HFFc6 (cell line): ENCODE results near the gene MESP2. TPM values are rescaled to one million over a fixed set of nuclear protein-coding genes. Genes with fewer than 3 reads are reported as not detected.

ENCODE experiments used
- DNase-seq: peaks from one replicate; pipeline ENCODE4 v3.0.0-alpha.2; 2018
- H3K27ac Mint-ChIP-seq: 2 replicates; pipeline ENCODE4 v1.8.0; 2020; ENCODE audit warnings: mild to moderate bottlenecking, mixed read lengths
- H3K27me3 Mint-ChIP-seq: 2 replicates; pipeline ENCODE4 v1.8.0; 2021; ENCODE audit warnings: mild to moderate bottlenecking, moderate library complexity, mixed read lengths; ENCODE audit not compliant: insufficient read depth
- H3K36me3 Mint-ChIP-seq: 2 replicates; pipeline ENCODE4 v1.8.0; 2021; ENCODE audit warnings: low read depth, mixed read lengths
- H3K4me1 Mint-ChIP-seq: 2 replicates; pipeline ENCODE4 v1.8.0; 2020; ENCODE audit warnings: low read depth, mixed read lengths
- H3K4me3 Mint-ChIP-seq: 2 replicates; pipeline ENCODE4 v1.8.0; 2020; ENCODE audit warnings: mild to moderate bottlenecking, moderate library complexity, mixed read lengths
- H3K9me3 Mint-ChIP-seq: 2 replicates; pipeline ENCODE4 v1.8.0; 2020; ENCODE audit warnings: mild to moderate bottlenecking, mixed read lengths
- total RNA-seq, 6 experiments: library from RNA; stranded (reverse); fragmentation: NEBNext Ultra II Directional; extraction: Animal tissue kit (Norgen Biotek cat#: 25700); gene quantifications; 2 replicates in 1 of 6; 3 replicates in 5 of 6; pipeline ENCODE4 v1.2.3, GENCODE V29; 2021
- TF ChIP-seq, protein P1 (sequence below): fragments of 200-600 bp; sonication (generic); IDR thresholded peaks from 2 replicates; pipeline ENCODE4 v1.5.0; 2021; ENCODE audit warnings: antibody characterized with exemption, mild to moderate bottlenecking

MESP2 gene
- total RNA-seq, 6 experiments from 2014 or later, result 0.19 to 0.26 (median 0.21) TPM; not detected in 3

DNA sequence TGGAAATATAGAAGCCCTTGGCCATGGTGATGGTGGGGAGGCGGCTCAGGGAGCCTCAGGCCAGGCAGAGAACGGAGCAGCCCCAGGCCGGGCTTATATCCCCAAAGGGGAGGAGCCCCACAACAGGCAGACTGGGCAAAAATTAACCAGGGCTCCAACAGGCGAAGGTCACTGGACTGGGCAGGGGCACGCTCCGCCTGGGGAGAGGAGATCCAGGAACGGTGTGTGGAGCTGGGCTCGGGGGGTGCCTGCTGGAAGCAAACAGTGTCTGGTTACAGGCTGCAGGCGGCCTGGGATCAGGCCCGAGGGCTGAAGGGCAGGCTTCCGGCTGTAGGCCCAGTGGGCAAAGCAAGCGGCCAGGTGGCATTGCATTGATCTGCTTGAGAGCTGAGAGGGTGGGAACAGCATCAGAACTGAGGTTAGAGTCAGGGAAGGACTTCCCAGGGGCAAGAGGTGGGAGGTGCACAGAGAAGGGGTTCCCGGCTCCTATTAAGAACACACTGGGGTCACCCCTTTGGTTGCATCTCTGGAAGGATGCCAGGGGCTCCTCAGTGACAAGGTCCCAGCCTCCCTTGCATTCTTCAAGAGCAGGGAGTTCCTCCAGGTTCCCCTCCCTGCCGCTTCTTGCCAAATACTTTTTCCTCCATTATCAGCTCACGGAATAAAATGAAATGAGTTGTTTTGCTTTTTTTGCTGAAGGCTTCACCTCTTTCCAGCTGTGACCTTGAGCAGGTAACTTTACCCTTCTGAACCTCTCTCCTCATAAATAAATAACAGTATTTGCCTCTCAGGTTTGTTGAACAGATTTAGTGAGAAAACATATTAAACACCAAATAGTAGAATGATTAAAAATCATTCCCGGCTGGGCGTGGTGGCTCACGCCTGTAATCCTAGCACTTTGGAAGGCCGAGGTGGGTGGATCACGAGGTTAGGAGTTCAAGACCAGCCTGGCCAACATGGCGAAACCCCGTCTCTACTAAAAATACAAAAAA lies 30.7 kb downstream of the MESP2 start:
- DNase-seq, result no peak
- Mint-ChIP-seq H3K9me3 (no peaks in the 10 kb centered on the region), H3K4me3 (no peak overlapping the region), H3K36me3 (peaks cover 26% of the 10 kb centered on the region), H3K27ac (peak overlapping the region; percentile 24), H3K27me3 (no peaks in the 10 kb centered on the region; the same call in none of the 2 replicates), H3K4me1 (peaks cover 47% of the 10 kb centered on the region)
- TF ChIP-seq, protein P1, sequence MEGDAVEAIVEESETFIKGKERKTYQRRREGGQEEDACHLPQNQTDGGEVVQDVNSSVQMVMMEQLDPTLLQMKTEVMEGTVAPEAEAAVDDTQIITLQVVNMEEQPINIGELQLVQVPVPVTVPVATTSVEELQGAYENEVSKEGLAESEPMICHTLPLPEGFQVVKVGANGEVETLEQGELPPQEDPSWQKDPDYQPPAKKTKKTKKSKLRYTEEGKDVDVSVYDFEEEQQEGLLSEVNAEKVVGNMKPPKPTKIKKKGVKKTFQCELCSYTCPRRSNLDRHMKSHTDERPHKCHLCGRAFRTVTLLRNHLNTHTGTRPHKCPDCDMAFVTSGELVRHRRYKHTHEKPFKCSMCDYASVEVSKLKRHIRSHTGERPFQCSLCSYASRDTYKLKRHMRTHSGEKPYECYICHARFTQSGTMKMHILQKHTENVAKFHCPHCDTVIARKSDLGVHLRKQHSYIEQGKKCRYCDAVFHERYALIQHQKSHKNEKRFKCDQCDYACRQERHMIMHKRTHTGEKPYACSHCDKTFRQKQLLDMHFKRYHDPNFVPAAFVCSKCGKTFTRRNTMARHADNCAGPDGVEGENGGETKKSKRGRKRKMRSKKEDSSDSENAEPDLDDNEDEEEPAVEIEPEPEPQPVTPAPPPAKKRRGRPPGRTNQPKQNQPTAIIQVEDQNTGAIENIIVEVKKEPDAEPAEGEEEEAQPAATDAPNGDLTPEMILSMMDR, result no peak

DNA sequence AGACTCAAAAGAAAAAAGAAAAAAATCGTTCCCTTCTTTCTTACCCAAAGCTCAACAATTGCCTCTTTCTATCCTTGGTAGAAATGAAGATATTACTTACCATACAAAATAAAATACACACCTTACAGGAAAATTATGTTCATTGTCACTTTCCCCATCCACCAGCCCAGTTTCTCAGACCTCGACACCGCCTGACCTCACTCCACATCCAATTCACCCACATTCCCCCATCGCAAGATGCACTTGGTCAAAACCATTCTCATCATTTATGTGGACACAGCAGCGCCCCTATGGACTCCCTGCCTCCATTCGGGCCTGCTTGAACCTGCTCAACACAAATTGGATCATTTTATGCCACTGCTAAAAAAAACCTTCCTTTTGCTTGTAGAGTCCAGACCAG lies 31.6 kb downstream of the MESP2 start:
- TF ChIP-seq, protein P1, result no peak
- DNase-seq, result no peak
- H3K9me3 Mint-ChIP-seq, result no peaks in the 10 kb centered on the region
- peak overlapping the region; percentile 24 for H3K27ac Mint-ChIP-seq
- no peak overlapping the region for H3K4me3 Mint-ChIP-seq
- H3K36me3 Mint-ChIP-seq, result peaks cover 28% of the 10 kb centered on the region
- peaks cover 56% of the 10 kb centered on the region for H3K4me1 Mint-ChIP-seq
- no peaks in the 10 kb centered on the region; the same call in none of the 2 replicates for H3K27me3 Mint-ChIP-seq

GRCh38 chr15:89808160-89808870 lies 32.2 kb downstream of the MESP2 start:
- peak overlapping the region; percentile 24 for H3K27ac Mint-ChIP-seq
- no peak for DNase-seq

DNA sequence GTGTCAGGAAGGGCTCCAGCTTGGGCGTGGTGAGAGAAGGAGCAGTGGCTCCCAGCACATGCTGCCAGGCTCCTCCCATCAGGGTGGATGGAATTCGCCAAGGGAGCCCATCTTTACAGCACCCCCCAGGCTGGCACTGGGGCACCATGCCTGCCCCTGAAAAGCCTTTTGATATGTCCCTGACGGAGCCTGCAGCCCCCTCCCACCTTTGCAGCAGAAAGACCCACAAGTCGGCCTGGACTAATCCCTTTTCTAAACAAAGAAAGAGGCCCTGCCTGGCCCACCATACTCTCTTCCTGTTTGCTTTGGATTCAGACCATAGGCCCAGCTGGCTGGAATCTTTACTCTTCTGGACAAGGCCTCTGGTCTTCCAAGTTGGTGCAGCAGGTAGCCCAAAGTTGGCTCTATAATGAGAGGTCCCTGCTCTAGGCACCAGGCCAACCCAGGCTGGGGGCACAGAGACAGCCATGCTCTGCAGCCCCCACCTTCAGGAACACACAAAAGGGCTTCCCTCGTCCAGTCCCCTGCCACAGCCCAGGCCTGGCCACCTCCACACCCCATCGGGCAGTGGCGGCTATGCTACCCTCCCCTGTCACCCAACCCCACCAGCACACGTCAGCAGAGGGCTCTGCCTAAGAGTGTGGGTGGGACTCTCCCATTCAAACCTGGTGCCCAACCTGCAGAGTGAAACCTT lies 33.1 kb downstream of the MESP2 start:
- DNase-seq, result no peak
- TF ChIP-seq, protein P1, result no peak
- H3K27ac Mint-ChIP-seq, result peak overlapping the region; percentile 44
- H3K27me3 Mint-ChIP-seq, result peaks cover 1% of the 10 kb centered on the region
- H3K36me3 Mint-ChIP-seq, result peaks cover 28% of the 10 kb centered on the region
- H3K9me3 Mint-ChIP-seq, result no peaks in the 10 kb centered on the region
- H3K4me1 Mint-ChIP-seq, result peaks cover 62% of the 10 kb centered on the region
- no peak overlapping the region for H3K4me3 Mint-ChIP-seq

More at GRCh38 chr15:89808160-89808870, 32.2 kb downstream of the MESP2 start:
- H3K27me3 Mint-ChIP-seq, result no peaks in the 10 kb centered on the region; the same call in none of the 2 replicates
- TF ChIP-seq, protein P1, result no peak
- peaks cover 28% of the 10 kb centered on the region for H3K36me3 Mint-ChIP-seq
- no peaks in the 10 kb centered on the region for H3K9me3 Mint-ChIP-seq
- H3K4me3 Mint-ChIP-seq, result no peak overlapping the region
- H3K4me1 Mint-ChIP-seq, result peaks cover 62% of the 10 kb centered on the region

DNA sequence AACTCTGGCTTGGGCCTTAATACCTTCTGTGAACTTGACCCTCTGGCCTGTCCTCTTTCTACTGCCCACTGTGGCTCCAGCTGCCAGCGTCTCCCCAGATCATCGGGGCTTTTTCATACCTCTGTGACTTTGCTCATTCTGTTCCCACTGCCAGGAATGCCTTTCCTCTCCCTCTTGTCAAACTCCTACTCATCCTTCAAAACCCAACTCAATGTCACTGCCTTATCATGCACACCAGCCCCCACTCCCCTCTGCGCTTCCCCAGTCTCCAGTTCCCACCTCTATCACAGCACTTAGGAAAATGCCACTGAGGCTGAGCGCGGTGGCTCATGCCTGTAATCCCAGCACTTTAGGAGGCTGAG lies 33.6 kb downstream of the MESP2 start:
- H3K27ac Mint-ChIP-seq, result peak overlapping the region; percentile 44
- H3K36me3 Mint-ChIP-seq, result peaks cover 23% of the 10 kb centered on the region
- no peaks in the 10 kb centered on the region for H3K9me3 Mint-ChIP-seq
- TF ChIP-seq, protein P1, result no peak
- H3K4me3 Mint-ChIP-seq, result no peak overlapping the region
- no peak for DNase-seq
- H3K27me3 Mint-ChIP-seq, result peaks cover 1% of the 10 kb centered on the region
- H3K4me1 Mint-ChIP-seq, result peaks cover 62% of the 10 kb centered on the region
